CD8-positive, alpha-beta memory T cell (primary cell): Measurements from ENCODE around the gene DEFB132. TPM values are rescaled to one million over a fixed set of nuclear protein-coding genes. Genes with fewer than 3 reads are reported as not detected.

Source experiments
- CTCF ChIA-PET: fragments of 350-600 bp; sonication (Branson Sonifier 250); formaldehyde crosslinking; loops from one replicate; lab custom pipeline; 2021; ENCODE audit warnings: antibody characterized with exemption; lab: Charles Lee
- POLR2A ChIA-PET: fragments of 350-600 bp; sonication (Branson Sonifier 250); formaldehyde crosslinking; loops from one replicate; lab custom pipeline; 2021; ENCODE audit warnings: antibody characterized with exemption; lab: Charles Lee
- DNase-seq, 5 donors: peaks; one replicate each; pipeline versions ENCODE4 v3.0.0 to v3.0.0-alpha.2; 2020 to 2022; ENCODE audit warnings: mixed read lengths in 1 of 5
- H3K27ac ChIP-seq: one replicate; pipeline ENCODE4 v1.7.0; 2013; ENCODE audit warnings: low read depth, mild to moderate bottlenecking, low read length, moderate library complexity
- H3K27me3 ChIP-seq: 2 replicates; pipeline ENCODE4 v1.7.0; 2013; ENCODE audit warnings: low read length, mild to moderate bottlenecking; ENCODE audit not compliant: insufficient read depth, poor library complexity, severe bottlenecking
- H3K36me3 ChIP-seq: 2 replicates; pipeline ENCODE4 v1.7.0; 2013; ENCODE audit warnings: mild to moderate bottlenecking, low read length, moderate library complexity; ENCODE audit not compliant: insufficient read depth
- H3K4me1 ChIP-seq: 2 replicates; pipeline ENCODE4 v1.7.0; 2013; ENCODE audit warnings: mild to moderate bottlenecking, low read length, moderate library complexity; ENCODE audit not compliant: insufficient read depth
- H3K4me3 ChIP-seq: 2 replicates; pipeline ENCODE4 v1.7.0; 2013; ENCODE audit warnings: mild to moderate bottlenecking, low read length
- H3K9me3 ChIP-seq: 2 replicates; pipeline ENCODE4 v1.7.0; 2013; ENCODE audit warnings: mild to moderate bottlenecking, low read length
- H3K27ac Mint-ChIP-seq, 8 donors: one replicate each; pipeline ENCODE4 v1.8.0; 2020 to 2021; ENCODE audit warnings: mixed read lengths in 8 of 8, mild to moderate bottlenecking in 6 of 8, inconsistent platforms in 3 of 8, moderate library complexity in 3 of 8
- H3K27me3 Mint-ChIP-seq, 2 donors: one replicate each; pipeline ENCODE4 v1.8.0; 2020 to 2021; ENCODE audit warnings: mixed read lengths in 2 of 2, mild to moderate bottlenecking in 1 of 2, moderate library complexity in 1 of 2
- H3K36me3 Mint-ChIP-seq, 3 donors: one replicate each; pipeline ENCODE4 v1.8.0; 2020 to 2021; ENCODE audit warnings: mixed read lengths in 3 of 3, inconsistent platforms in 1 of 3, mild to moderate bottlenecking in 1 of 3
- H3K4me1 Mint-ChIP-seq, 3 donors: one replicate each; pipeline ENCODE4 v1.8.0; 2020 to 2021; ENCODE audit warnings: mixed read lengths in 3 of 3, inconsistent platforms in 1 of 3, mild to moderate bottlenecking in 1 of 3
- H3K4me3 Mint-ChIP-seq, 7 donors: one replicate each; pipeline ENCODE4 v1.8.0; 2020 to 2021; ENCODE audit warnings: mixed read lengths in 7 of 7, mild to moderate bottlenecking in 6 of 7, moderate library complexity in 4 of 7, inconsistent platforms in 2 of 7
- H3K9me3 Mint-ChIP-seq, 5 donors: one replicate each; pipeline ENCODE4 v1.8.0; 2020 to 2022; ENCODE audit warnings: mixed read lengths in 5 of 5, mild to moderate bottlenecking in 3 of 5, moderate library complexity in 2 of 5, inconsistent platforms in 1 of 5
- polyA plus RNA-seq: library from polyadenylated mRNA; unstranded; fragments of 300-500 nt; fragmentation: Illumina TruSeq; gene quantifications from one replicate; pipeline ENCODE4 v1.2.3, GENCODE V29; 2021
- total RNA-seq, 2 experiments: library from RNA; stranded (reverse); gene quantifications; one replicate each; pipeline ENCODE4 v1.2.3, GENCODE V29; 2021

Gene DEFB132
- total RNA-seq, result not detected
- not detected for polyA plus RNA-seq

DNA sequence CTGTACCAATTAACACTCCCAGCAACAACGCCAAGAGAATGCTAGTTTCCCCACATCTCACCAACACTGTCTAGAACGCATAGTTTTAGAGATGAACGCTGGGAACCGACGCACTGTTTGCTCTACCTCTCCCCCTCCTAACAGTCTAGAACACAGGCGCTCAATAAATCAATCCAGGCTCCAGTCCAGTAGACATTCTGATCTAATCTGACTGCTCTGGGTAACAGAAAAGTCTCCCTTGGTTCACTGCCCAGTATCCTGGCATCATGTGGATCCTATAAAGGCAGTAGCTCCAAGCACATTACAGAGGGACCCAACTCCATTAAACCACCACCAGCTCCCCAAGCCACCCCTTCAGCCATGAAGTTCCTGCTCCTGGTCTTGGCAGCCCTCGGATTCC is at the start of gene DEFB132:
DEFB132 (plus strand) TSS at position 306 of the 400 bp plus-strand sequence; CDS start at position 361, 55 bp downstream.
- ChIA-PET CTCF (interaction anchor here (0.7 to 2.6 kb wide), 4 partner anchors 9 to 73 kb away, joined by 3 to 16 read pairs (median 5); no protein-coding TSS in a partner anchor), POLR2A (no interaction called here)
- H3K9me3 Mint-ChIP-seq, result no peaks in the 10 kb centered on the region
- H3K27ac Mint-ChIP-seq, result peak within 1 kb of the TSS in 2 of 8 donors; percentile 22 to 42
- Histone ChIP-seq H3K4me1 (no peaks in the 10 kb centered on the region), H3K9me3 (no peaks in the 10 kb centered on the region), H3K27me3 (no peaks in the 10 kb centered on the region), H3K36me3 (no peaks in the 10 kb centered on the region), H3K27ac (no peak within 1 kb of the TSS), H3K4me3 (no peak within 1 kb of the TSS)
- peaks cover 0 to 3% (median 0%) of the 10 kb centered on the region in 3 donors for H3K4me1 Mint-ChIP-seq
- H3K27me3 Mint-ChIP-seq, result peaks cover 8 to 19% of the 10 kb centered on the region in 2 donors
- no peaks in the 10 kb centered on the region for H3K36me3 Mint-ChIP-seq
- DNase-seq, result no peak
- no peak within 1 kb of the TSS for H3K4me3 Mint-ChIP-seq

- no peaks in the 10 kb centered on the region for H3K36me3 Mint-ChIP-seq
Measured at GRCh38 chr20:208942-209566, 48.5 kb upstream of the DEFB132 start.

DNA sequence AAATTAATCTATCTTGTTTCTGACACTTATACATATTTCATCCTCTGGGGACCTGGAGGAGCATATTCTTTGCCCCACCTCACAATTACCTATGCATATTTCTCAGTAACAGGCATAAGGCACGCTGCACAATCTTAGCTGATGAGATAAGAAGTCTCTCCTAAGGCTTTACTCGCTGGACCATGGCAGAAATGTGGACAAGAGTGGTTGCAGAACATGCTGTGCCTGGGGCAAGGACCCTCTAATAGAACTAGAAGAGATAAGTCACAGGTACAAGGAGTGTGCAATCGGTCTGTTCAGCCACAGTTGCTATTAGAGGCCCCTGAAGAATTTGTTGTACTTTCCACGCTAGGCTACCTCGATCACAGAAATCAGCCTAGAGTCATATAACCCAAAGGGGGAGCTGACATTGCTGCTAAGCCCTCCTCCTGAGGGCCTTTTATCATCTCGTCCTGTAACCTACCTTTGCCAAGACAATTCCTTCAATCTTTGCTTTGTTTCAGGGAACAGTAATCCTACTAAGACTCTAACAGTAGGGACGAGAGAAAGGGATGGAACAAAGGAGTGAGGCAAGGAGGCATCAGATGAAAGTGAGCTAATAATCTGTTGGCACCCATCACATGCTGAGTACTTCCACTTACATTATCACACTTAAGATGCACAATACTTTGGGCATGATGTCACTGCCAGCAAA is 46.6 kb upstream of the DEFB132 start:
- Histone ChIP-seq H3K27me3 (peaks cover 4% of the 10 kb centered on the region), H3K4me3 (no peak overlapping the region), H3K4me1 (no peaks in the 10 kb centered on the region), H3K9me3 (no peaks in the 10 kb centered on the region), H3K27ac (no peak overlapping the region), H3K36me3 (no peaks in the 10 kb centered on the region)
- Mint-ChIP-seq H3K27me3 (peaks cover under 1 to 19% of the 10 kb centered on the region in 2 donors), H3K4me3 (no peak overlapping the region), H3K9me3 (no peaks in the 10 kb centered on the region), H3K4me1 (no peaks in the 10 kb centered on the region), H3K27ac (no peak overlapping the region), H3K36me3 (no peaks in the 10 kb centered on the region)
- CTCF ChIA-PET, result interaction anchor here (0.8 to 2.5 kb wide), 2 partner anchors 56 to 120 kb away, joined by 3 to 13 read pairs; no protein-coding TSS in a partner anchor
- POLR2A ChIA-PET, result no interaction called here
- no peak for DNase-seq

More at GRCh38 chr20:208942-209566, 48.5 kb upstream of the DEFB132 start:
- Mint-ChIP-seq H3K9me3 (no peaks in the 10 kb centered on the region), H3K27me3 (peaks cover 0 to 14% of the 10 kb centered on the region in 2 donors), H3K4me1 (no peaks in the 10 kb centered on the region), H3K4me3 (no peak overlapping the region), H3K27ac (no peak overlapping the region)
- Histone ChIP-seq H3K36me3 (no peaks in the 10 kb centered on the region), H3K9me3 (no peaks in the 10 kb centered on the region), H3K4me1 (no peaks in the 10 kb centered on the region), H3K4me3 (no peak overlapping the region), H3K27ac (no peak overlapping the region), H3K27me3 (peaks cover 4% of the 10 kb centered on the region)
- ChIA-PET POLR2A (no interaction called here), CTCF (interaction anchor here (0.9 to 2.5 kb wide), 2 partner anchors 58 to 60 kb away, joined by 3 to 13 read pairs; no protein-coding TSS in a partner anchor)
- DNase-seq, result peak in 2 of 5 donors; percentile 23 to 43

- H3K27ac Mint-ChIP-seq, result no peak overlapping the region
- POLR2A ChIA-PET, result interaction anchor here (0.7 kb wide), 1 partner anchor 139 kb away, joined by 5 read pairs; no protein-coding TSS in a partner anchor
- no peaks in the 10 kb centered on the region for H3K36me3 Mint-ChIP-seq
- Histone ChIP-seq H3K27me3 (no peaks in the 10 kb centered on the region), H3K4me3 (no peak overlapping the region), H3K27ac (no peak overlapping the region), H3K4me1 (no peaks in the 10 kb centered on the region), H3K36me3 (no peaks in the 10 kb centered on the region), H3K9me3 (no peaks in the 10 kb centered on the region)
- H3K4me1 Mint-ChIP-seq, result no peaks in the 10 kb centered on the region
- peaks cover 6 to 38% of the 10 kb centered on the region in 2 donors for H3K27me3 Mint-ChIP-seq
- no peak for DNase-seq
- H3K9me3 Mint-ChIP-seq, result no peaks in the 10 kb centered on the region
- H3K4me3 Mint-ChIP-seq, result no peak overlapping the region
- CTCF ChIA-PET, result interaction anchor here (2.9 kb wide), 1 partner anchor 52 kb away, joined by 9 read pairs; no protein-coding TSS in a partner anchor
Measured at GRCh38 chr20:214383-214782, 43.1 kb upstream of the DEFB132 start.

- Mint-ChIP-seq H3K9me3 (no peaks in the 10 kb centered on the region), H3K4me1 (no peaks in the 10 kb centered on the region), H3K36me3 (no peaks in the 10 kb centered on the region), H3K27ac (no peak overlapping the region), H3K27me3 (peaks cover 10 to 50% of the 10 kb centered on the region in 2 donors), H3K4me3 (no peak overlapping the region)
- no peak for DNase-seq
- Histone ChIP-seq H3K4me3 (no peak overlapping the region), H3K4me1 (no peaks in the 10 kb centered on the region), H3K27me3 (no peaks in the 10 kb centered on the region), H3K9me3 (no peaks in the 10 kb centered on the region), H3K36me3 (no peaks in the 10 kb centered on the region), H3K27ac (no peak overlapping the region)
- ChIA-PET CTCF (no interaction called here), POLR2A (no interaction called here)
Measured at GRCh38 chr20:215796-216195, 41.7 kb upstream of the DEFB132 start.

DNA sequence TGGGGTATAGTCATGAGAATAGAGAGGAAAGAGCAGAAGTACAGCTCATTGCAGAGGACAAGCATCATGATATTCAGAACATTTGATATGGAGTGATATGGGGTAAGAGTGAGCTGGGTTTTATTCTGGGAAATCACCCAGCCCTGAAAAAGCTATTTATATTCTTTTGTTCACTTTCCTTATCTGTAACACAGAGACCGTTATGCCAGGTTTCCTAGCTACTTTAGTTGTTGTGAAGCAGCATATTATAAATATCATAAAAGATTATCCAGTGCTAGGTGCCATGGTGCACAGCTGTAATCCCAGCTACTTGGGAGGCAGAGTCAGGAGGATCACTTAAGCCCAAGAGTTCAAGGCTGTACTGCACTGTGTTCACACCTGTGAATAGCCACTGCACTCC is 40.3 kb upstream of the DEFB132 start:
- H3K36me3 ChIP-seq, result no peaks in the 10 kb centered on the region
- no peaks in the 10 kb centered on the region for H3K36me3 Mint-ChIP-seq
- no peak overlapping the region for H3K27ac Mint-ChIP-seq
- no peak for DNase-seq
- no peaks in the 10 kb centered on the region for H3K4me1 Mint-ChIP-seq
- H3K4me1 ChIP-seq, result no peaks in the 10 kb centered on the region
- no peaks in the 10 kb centered on the region for H3K9me3 ChIP-seq
- H3K4me3 ChIP-seq, result no peak overlapping the region
- H3K27me3 ChIP-seq, result no peaks in the 10 kb centered on the region
- H3K9me3 Mint-ChIP-seq, result no peaks in the 10 kb centered on the region
- POLR2A ChIA-PET, result no interaction called here
- peaks cover 11 to 58% of the 10 kb centered on the region in 2 donors for H3K27me3 Mint-ChIP-seq
- no peak overlapping the region for H3K27ac ChIP-seq
- CTCF ChIA-PET, result no interaction called here
- H3K4me3 Mint-ChIP-seq, result no peak overlapping the region

GRCh38 chr20:219290-220115 is 38.0 kb upstream of the DEFB132 start:
- Mint-ChIP-seq H3K9me3 (no peaks in the 10 kb centered on the region), H3K27ac (no peak overlapping the region), H3K27me3 (peaks cover 11 to 64% of the 10 kb centered on the region in 2 donors), H3K4me1 (no peaks in the 10 kb centered on the region), H3K4me3 (no peak overlapping the region), H3K36me3 (no peaks in the 10 kb centered on the region)
- DNase-seq, result no peak
- CTCF ChIA-PET, result no interaction called here
- Histone ChIP-seq H3K4me3 (no peak overlapping the region), H3K4me1 (no peaks in the 10 kb centered on the region), H3K27ac (no peak overlapping the region), H3K27me3 (no peaks in the 10 kb centered on the region), H3K9me3 (no peaks in the 10 kb centered on the region), H3K36me3 (no peaks in the 10 kb centered on the region)
- POLR2A ChIA-PET, result no interaction called here
